Measurements from ENCODE around the gene HOXA4. TPM values are rescaled to one million over a fixed set of nuclear protein-coding genes. Genes with fewer than 3 reads are reported as not detected.

Gene HOXA4
- total RNA-seq, 1 experiment from 2014 or later, result 1.0 TPM

- H3K4me3 Mint-ChIP-seq (ENCODE audit: low read depth, unreplicated experiment), result no peak overlapping the region
- no peak for DNase-seq
- CTCF ChIA-PET, result no interaction called here
- no TSS peak for BruUV-seq (replicated peaks)
- no peak overlapping the region for H3K27ac Mint-ChIP-seq (ENCODE audit: unreplicated experiment)
- TF ChIP-seq CTCF (IDR thresholded peaks at IDR 0.05; ENCODE audit: unreplicated experiment), result no peak
- peaks cover 28% of the 10 kb centered on the region for H3K27me3 Mint-ChIP-seq (ENCODE audit: unreplicated experiment)
- peaks cover 29% of the 10 kb centered on the region for H3K4me1 Mint-ChIP-seq (ENCODE audit: low read depth, unreplicated experiment)
- intact Hi-C loops (cut with micrococcal nuclease; ENCODE audit: unreplicated experiment), result no loop called here
- no peaks in the 10 kb centered on the region for H3K9me3 Mint-ChIP-seq (ENCODE audit: low read depth, unreplicated experiment)
- H3K36me3 Mint-ChIP-seq (ENCODE audit: insufficient read depth, unreplicated experiment), result peaks cover 8% of the 10 kb centered on the region
Observed at GRCh38 chr7:27104341-27105058, 26.1 kb downstream of the HOXA4 start.

GRCh38 chr7:27103489-27104226, 26.9 kb downstream of the HOXA4 start:
- Mint-ChIP-seq H3K4me1 (ENCODE audit: low read depth, unreplicated experiment) (peaks cover 38% of the 10 kb centered on the region), H3K4me3 (ENCODE audit: low read depth, unreplicated experiment) (peak overlapping the region; percentile 60), H3K27me3 (ENCODE audit: unreplicated experiment) (peaks cover 28% of the 10 kb centered on the region), H3K9me3 (ENCODE audit: low read depth, unreplicated experiment) (no peaks in the 10 kb centered on the region), H3K36me3 (ENCODE audit: insufficient read depth, unreplicated experiment) (peaks cover 16% of the 10 kb centered on the region), H3K27ac (ENCODE audit: unreplicated experiment) (peak overlapping the region; percentile 9)
- CTCF ChIA-PET, result no interaction called here
- BruUV-seq (replicated peaks), result no TSS peak
- no peak for DNase-seq
- intact Hi-C loops (cut with micrococcal nuclease; ENCODE audit: unreplicated experiment), result no loop called here
- TF ChIP-seq CTCF (IDR thresholded peaks at IDR 0.05; ENCODE audit: unreplicated experiment), result no peak

- CTCF ChIA-PET, result no interaction called here
- H3K27me3 Mint-ChIP-seq (ENCODE audit: unreplicated experiment), result peaks cover 28% of the 10 kb centered on the region
- intact Hi-C loops (cut with micrococcal nuclease; ENCODE audit: unreplicated experiment), result no loop called here
- no TSS peak for BruUV-seq (replicated peaks)
- peak within 1 kb of the TSS; percentile 9 for H3K27ac Mint-ChIP-seq (ENCODE audit: unreplicated experiment)
- peak within 1 kb of the TSS; percentile 60 for H3K4me3 Mint-ChIP-seq (ENCODE audit: low read depth, unreplicated experiment)
- DNase-seq, result no peak
- TF ChIP-seq CTCF (IDR thresholded peaks at IDR 0.05; ENCODE audit: unreplicated experiment), result no peak
- H3K9me3 Mint-ChIP-seq (ENCODE audit: low read depth, unreplicated experiment), result no peaks in the 10 kb centered on the region
- H3K4me1 Mint-ChIP-seq (ENCODE audit: low read depth, unreplicated experiment), result peaks cover 46% of the 10 kb centered on the region
- peaks cover 22% of the 10 kb centered on the region for H3K36me3 Mint-ChIP-seq (ENCODE audit: insufficient read depth, unreplicated experiment)
Observed at GRCh38 chr7:27102581-27103442, 27.7 kb downstream of the HOXA4 start, which contains the start of gene HOXA2. TSS of gene HOXA2 (minus strand) at chr7:27102683. CDS start at chr7:27102500, 183 bp downstream.

GRCh38 chr7:27101957-27102580, 28.5 kb downstream of the HOXA4 start:
- BruUV-seq (replicated peaks), result no TSS peak
- intact Hi-C loops (cut with micrococcal nuclease; ENCODE audit: unreplicated experiment), result no loop called here
- DNase-seq, result no peak
- no peaks in the 10 kb centered on the region for H3K9me3 Mint-ChIP-seq (ENCODE audit: low read depth, unreplicated experiment)
- peaks cover 28% of the 10 kb centered on the region for H3K27me3 Mint-ChIP-seq (ENCODE audit: unreplicated experiment)
- peaks cover 17% of the 10 kb centered on the region for H3K36me3 Mint-ChIP-seq (ENCODE audit: insufficient read depth, unreplicated experiment)
- H3K4me3 Mint-ChIP-seq (ENCODE audit: low read depth, unreplicated experiment), result no peak overlapping the region
- H3K27ac Mint-ChIP-seq (ENCODE audit: unreplicated experiment), result no peak overlapping the region
- no peak for TF ChIP-seq CTCF (IDR thresholded peaks at IDR 0.05; ENCODE audit: unreplicated experiment)
- peaks cover 53% of the 10 kb centered on the region for H3K4me1 Mint-ChIP-seq (ENCODE audit: low read depth, unreplicated experiment)
- CTCF ChIA-PET, result no interaction called here
